HG03103 (cell line): ENCODE results near the gene TMEM132E.

ENCODE experiments used
- ATAC-seq: cut with Tn5 transposase; IDR thresholded peaks from one replicate; pipeline ENCODE4 v1.9.1; 2021; ENCODE audit warnings: low read depth; ENCODE audit not compliant: unreplicated experiment

The TMEM132E gene

GRCh38 chr17:34654276-34654880 lies 75.0 kb downstream of the TMEM132E start:
- no peak for ATAC-seq

- no peak for ATAC-seq
These were observed 75.5 kb downstream of the TMEM132E start for GRCh38 chr17:34654881-34655276.

GRCh38 chr17:34656801-34657200 lies 77.4 kb downstream of the TMEM132E start:
- ATAC-seq = no peak

- no peak for ATAC-seq
These were observed 79.6 kb downstream of the TMEM132E start for GRCh38 chr17:34658811-34659560.

- no peak for ATAC-seq
These were observed 84.3 kb downstream of the TMEM132E start for GRCh38 chr17:34663714-34664113.

GRCh38 chr17:34665150-34665806 lies 85.9 kb downstream of the TMEM132E start:
- ATAC-seq = no peak

GRCh38 chr17:34665819-34666763 lies 86.7 kb downstream of the TMEM132E start:
- no peak for ATAC-seq

- no peak for ATAC-seq
These were observed 88.3 kb downstream of the TMEM132E start for GRCh38 chr17:34667656-34668055.

- no peak for ATAC-seq
These were observed 88.8 kb downstream of the TMEM132E start for GRCh38 chr17:34668206-34668605.

GRCh38 chr17:34669511-34669910 lies 90.1 kb downstream of the TMEM132E start:
- no peak for ATAC-seq

GRCh38 chr17:34670618-34671017 lies 91.2 kb downstream of the TMEM132E start:
- ATAC-seq = no peak

GRCh38 chr17:34671191-34671590 lies 91.8 kb downstream of the TMEM132E start:
- no peak for ATAC-seq

- no peak for ATAC-seq
These were observed 92.9 kb downstream of the TMEM132E start for GRCh38 chr17:34672176-34672785.

GRCh38 chr17:34673516-34673915 lies 94.1 kb downstream of the TMEM132E start:
- ATAC-seq = no peak

- ATAC-seq = no peak
These were observed 94.9 kb downstream of the TMEM132E start for GRCh38 chr17:34673995-34674890.

GRCh38 chr17:34675143-34675542 lies 95.8 kb downstream of the TMEM132E start:
- ATAC-seq = no peak

GRCh38 chr17:34675605-34676004 lies 96.2 kb downstream of the TMEM132E start:
- ATAC-seq = no peak

GRCh38 chr17:34680151-34680550 lies 100.8 kb downstream of the TMEM132E start:
- ATAC-seq = no peak

GRCh38 chr17:34682305-34682704 lies 102.9 kb downstream of the TMEM132E start:
- no peak for ATAC-seq
